Spinal cord (tissue), 10 donors: ENCODE data around the gene TEX19. TPM values are rescaled to one million over a fixed set of nuclear protein-coding genes. Genes with fewer than 3 reads are reported as not detected.

Experiments
- DNase-seq, 6 donors: peaks; one replicate each; pipeline versions ENCODE4 v3.0.0 to v3.0.0-alpha.2; 2013 to 2015; ENCODE audit warnings: low spot score in 6 of 6, low read depth in 4 of 6
- H3K27ac ChIP-seq: one replicate; pipeline ENCODE4 v1.5.1; 2013; ENCODE audit warnings: low read depth, low read length, control low read depth
- H3K27me3 ChIP-seq: one replicate; pipeline ENCODE4 v1.6.1; 2013; ENCODE audit warnings: low read length; ENCODE audit not compliant: control insufficient read depth, insufficient read depth
- H3K36me3 ChIP-seq: one replicate; pipeline ENCODE4 v1.6.1; 2013; ENCODE audit warnings: low read length; ENCODE audit not compliant: control insufficient read depth, insufficient read depth
- H3K4me1 ChIP-seq: one replicate; pipeline ENCODE4 v1.6.1; 2013; ENCODE audit warnings: low read length; ENCODE audit not compliant: control insufficient read depth, insufficient read depth
- H3K4me3 ChIP-seq: one replicate; pipeline ENCODE4 v1.5.1; 2013; ENCODE audit warnings: low read depth, low read length, control low read depth
- H3K9me3 ChIP-seq: one replicate; pipeline ENCODE4 v1.6.1; 2013; ENCODE audit warnings: low read length; ENCODE audit not compliant: control insufficient read depth, insufficient read depth
- WGBS: methylation state at CpG from one replicate; pipeline ENCODE4 v1.1.5; 2013; ENCODE audit warnings: missing lambda C conversion rate; ENCODE audit not compliant: insufficient coverage; 5-methylcytosine and 5-hydroxymethylcytosine counted together
- long read RNA-seq, 4 donors: transcript quantifications; one replicate each; lab custom pipeline, GENCODE V29; 2026
- polyA plus RNA-seq, 2 donors: library from polyadenylated mRNA; unstranded; fragments of 120-200 nt; gene quantifications; one replicate each; pipeline ENCODE4 v1.2.1, GENCODE V29; 2013; ENCODE audit not compliant: insufficient read length in 2 of 2
- total RNA-seq, 2 donors: library from RNA; depleted of rRNA in 1 of 2; stranded (reverse); fragments of 120-200 nt in 1 of 2; fragments of >200 nt in 1 of 2; gene quantifications; one replicate each; pipeline versions ENCODE4 v1.2.3 to v1.2.4, GENCODE V29; 2013 to 2014
- donor health status: healthy.

Gene TEX19
- not detected for total RNA-seq
- not detected for polyA plus RNA-seq
- long read RNA-seq, donor 1, result 0 reads
- long read RNA-seq, donor 2, result 0 reads
- long read RNA-seq, donor 3, result 0 reads
- long read RNA-seq, donor 4, result 0 reads

DNA sequence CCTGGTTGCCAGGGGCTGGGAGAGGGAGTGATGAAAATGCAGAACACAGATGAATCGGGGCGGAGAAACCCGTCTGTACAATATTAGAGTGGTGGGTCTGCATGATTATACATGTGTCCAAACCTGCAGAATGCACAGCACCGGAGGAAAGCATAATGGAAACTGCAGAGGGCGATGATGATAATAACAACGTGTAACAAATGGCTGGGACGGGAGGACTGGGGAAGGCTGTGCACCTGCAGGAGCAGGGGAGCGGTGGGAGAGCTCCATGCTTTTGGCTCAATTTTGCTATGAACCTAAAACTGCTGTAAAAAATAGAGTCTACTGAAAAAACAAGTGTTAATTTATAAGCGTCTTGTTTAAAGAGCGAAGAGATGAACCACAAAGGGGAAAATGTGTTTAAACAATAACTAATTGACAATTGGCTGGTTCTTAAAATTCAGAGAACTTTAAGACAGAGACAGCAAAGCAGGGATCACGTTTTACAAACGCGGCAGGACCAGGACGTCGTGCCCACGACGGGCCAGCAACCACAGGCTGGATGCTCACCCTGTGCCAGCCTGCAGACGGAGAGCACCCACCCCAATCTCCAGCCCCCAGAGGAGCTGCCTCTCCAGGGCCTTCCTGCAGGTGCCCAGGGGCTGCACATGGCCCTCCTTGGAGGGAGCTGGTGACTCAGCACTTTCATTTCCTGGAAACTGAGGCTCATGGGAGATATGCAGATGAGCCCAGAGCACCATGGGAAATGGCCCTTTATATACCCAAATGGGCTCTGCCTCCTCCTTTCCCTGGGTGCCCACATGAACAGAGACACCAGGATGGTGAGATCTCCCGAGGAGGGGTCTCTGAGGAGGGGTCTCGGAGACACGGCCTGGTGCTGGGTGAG is at the start of gene TEX19:
Gene TEX19 (plus strand): TSS at position 783 of the 886 bp plus-strand sequence. CDS start 2,904 bp downstream, outside the sequence.
- Histone ChIP-seq H3K27me3 (peaks cover 6% of the 10 kb centered on the region), H3K36me3 (no peaks in the 10 kb centered on the region), H3K27ac (no peak within 1 kb of the TSS), H3K4me3 (no peak within 1 kb of the TSS), H3K4me1 (peaks cover 17% of the 10 kb centered on the region), H3K9me3 (no peaks in the 10 kb centered on the region)
- 53% methylated on average over 18 of the region's 21 CpGs for WGBS
- peak in 1 of 6 donors; percentile 70 for DNase-seq

- peaks cover 7% of the 10 kb centered on the region for H3K4me1 ChIP-seq
- no peak overlapping the region for H3K4me3 ChIP-seq
- 82% methylated on average over 24 of the region's 27 CpGs for WGBS
- no peak overlapping the region for H3K27ac ChIP-seq
- DNase-seq, result no peak
- H3K27me3 ChIP-seq, result no peaks in the 10 kb centered on the region
- no peaks in the 10 kb centered on the region for H3K9me3 ChIP-seq
- no peaks in the 10 kb centered on the region for H3K36me3 ChIP-seq
These were observed 49.1 kb upstream of the TEX19 start for GRCh38 chr17:82309656-82310570.

- H3K4me3 ChIP-seq, result no peak overlapping the region
- H3K27ac ChIP-seq, result no peak overlapping the region
- no peaks in the 10 kb centered on the region for H3K9me3 ChIP-seq
- WGBS, result 81% methylated on average over 21 of the region's 21 CpGs
- no peak for DNase-seq
- peaks cover 3% of the 10 kb centered on the region for H3K27me3 ChIP-seq
- H3K4me1 ChIP-seq, result peaks cover 7% of the 10 kb centered on the region
- H3K36me3 ChIP-seq, result no peaks in the 10 kb centered on the region
These were observed 48.2 kb upstream of the TEX19 start for GRCh38 chr17:82310877-82311276.

- H3K9me3 ChIP-seq, result no peaks in the 10 kb centered on the region
- peaks cover 6% of the 10 kb centered on the region for H3K27me3 ChIP-seq
- H3K4me1 ChIP-seq, result peaks cover 12% of the 10 kb centered on the region
- no peak for DNase-seq
- no peak overlapping the region for H3K4me3 ChIP-seq
- no peak overlapping the region for H3K27ac ChIP-seq
- no peaks in the 10 kb centered on the region for H3K36me3 ChIP-seq
- 94% methylated on average over 4 of the region's 13 CpGs for WGBS
These were observed 47.1 kb upstream of the TEX19 start for GRCh38 chr17:82311971-82312370.

GRCh38 chr17:82313195-82314011 is 45.6 kb upstream of the TEX19 start:
- H3K27me3 ChIP-seq, result peaks cover 6% of the 10 kb centered on the region
- 60% methylated on average over 16 of the region's 28 CpGs for WGBS
- no peaks in the 10 kb centered on the region for H3K9me3 ChIP-seq
- H3K4me3 ChIP-seq, result no peak overlapping the region
- H3K27ac ChIP-seq, result no peak overlapping the region
- H3K36me3 ChIP-seq, result no peaks in the 10 kb centered on the region
- peaks cover 12% of the 10 kb centered on the region for H3K4me1 ChIP-seq
- no peak for DNase-seq

DNA sequence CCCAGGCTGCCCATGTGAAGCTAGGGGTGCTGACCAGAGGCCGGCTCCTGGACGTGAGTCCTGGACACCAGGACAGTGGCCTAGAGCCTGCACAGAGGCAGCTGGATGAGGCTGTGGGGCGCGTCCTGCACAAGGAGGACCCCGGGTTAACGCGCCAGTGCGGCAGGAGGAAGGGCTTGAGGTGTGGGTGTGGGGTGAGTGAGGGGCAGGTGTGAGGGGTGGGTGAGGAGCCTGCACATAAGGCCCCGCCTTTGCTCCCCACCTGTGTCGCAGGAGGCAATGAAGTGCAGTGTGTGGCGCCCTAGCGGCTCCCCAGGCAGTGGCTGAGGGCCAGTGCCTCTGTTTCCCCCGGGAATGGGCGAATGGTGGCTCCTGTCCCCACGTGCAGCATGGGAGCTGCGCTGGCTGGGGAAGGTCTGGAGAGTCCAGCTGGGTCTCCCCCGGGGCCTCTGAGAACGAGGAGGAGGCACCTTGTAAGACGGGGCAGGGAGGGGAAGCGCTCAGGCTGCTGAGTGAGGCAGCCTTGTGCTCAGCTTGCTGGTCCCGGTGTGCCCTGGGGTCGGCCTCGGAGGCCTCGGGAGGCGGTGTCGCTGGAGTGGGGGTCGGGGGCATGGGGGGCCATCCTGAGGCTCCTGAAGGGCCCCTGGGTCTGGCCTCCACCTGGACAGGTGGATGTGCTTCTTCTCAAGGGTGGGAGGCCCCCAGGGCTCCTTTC is 44.9 kb upstream of the TEX19 start:
- DNase-seq, result no peak
- peaks cover 6% of the 10 kb centered on the region for H3K27me3 ChIP-seq
- H3K36me3 ChIP-seq, result no peaks in the 10 kb centered on the region
- H3K27ac ChIP-seq, result no peak overlapping the region
- H3K4me3 ChIP-seq, result no peak overlapping the region
- WGBS, result 83% methylated on average over 25 of the region's 27 CpGs
- H3K4me1 ChIP-seq, result peaks cover 12% of the 10 kb centered on the region
- H3K9me3 ChIP-seq, result no peaks in the 10 kb centered on the region

DNA sequence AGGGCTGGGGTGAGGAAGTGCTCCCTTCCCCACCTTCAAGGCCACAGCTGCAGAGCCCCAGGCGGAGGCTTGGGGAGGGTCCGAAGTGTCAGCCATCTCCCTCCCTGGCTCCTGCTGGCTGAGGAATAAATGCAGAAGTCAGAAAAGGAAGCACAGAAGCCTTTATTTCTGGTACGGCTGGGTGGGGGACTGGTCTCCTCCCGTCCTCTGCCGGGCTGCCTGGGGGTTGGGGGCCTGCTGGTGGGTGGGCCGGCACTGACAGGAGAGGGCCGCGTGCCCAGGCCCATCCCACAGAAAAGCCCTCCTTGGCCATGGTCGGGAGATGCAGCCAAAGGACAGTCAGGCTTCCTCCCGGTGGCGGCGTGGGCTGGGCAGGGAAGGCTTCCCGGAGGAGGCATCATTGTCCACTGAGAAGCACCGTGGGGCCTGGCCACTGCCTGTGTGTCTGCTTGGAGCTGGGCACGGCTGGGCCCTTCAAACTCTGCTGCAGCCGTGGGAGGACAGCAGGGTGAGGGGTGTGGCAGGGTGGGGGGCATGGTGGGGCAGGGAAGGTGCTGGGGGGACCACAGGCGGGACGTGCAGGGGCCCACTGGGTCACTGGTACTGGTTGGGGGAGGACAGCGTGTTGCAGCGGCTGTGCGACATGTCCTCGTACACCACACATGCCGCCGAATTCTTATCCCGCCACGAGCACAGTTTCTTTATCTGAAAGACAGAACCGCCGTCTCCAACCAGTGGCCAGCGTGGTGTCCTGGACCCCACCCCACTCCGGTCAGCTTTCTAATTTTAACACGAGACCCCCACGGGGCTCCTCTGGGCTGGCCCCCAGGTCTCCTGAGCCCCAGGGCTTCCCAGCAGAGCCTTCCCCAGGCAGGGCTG is 44.1 kb upstream of the TEX19 start:
- peaks cover 6% of the 10 kb centered on the region for H3K27me3 ChIP-seq
- 61% methylated on average over 30 of the region's 32 CpGs for WGBS
- H3K27ac ChIP-seq, result no peak overlapping the region
- peaks cover 12% of the 10 kb centered on the region for H3K4me1 ChIP-seq
- no peaks in the 10 kb centered on the region for H3K9me3 ChIP-seq
- DNase-seq, result no peak
- H3K4me3 ChIP-seq, result no peak overlapping the region
- H3K36me3 ChIP-seq, result no peaks in the 10 kb centered on the region

DNA sequence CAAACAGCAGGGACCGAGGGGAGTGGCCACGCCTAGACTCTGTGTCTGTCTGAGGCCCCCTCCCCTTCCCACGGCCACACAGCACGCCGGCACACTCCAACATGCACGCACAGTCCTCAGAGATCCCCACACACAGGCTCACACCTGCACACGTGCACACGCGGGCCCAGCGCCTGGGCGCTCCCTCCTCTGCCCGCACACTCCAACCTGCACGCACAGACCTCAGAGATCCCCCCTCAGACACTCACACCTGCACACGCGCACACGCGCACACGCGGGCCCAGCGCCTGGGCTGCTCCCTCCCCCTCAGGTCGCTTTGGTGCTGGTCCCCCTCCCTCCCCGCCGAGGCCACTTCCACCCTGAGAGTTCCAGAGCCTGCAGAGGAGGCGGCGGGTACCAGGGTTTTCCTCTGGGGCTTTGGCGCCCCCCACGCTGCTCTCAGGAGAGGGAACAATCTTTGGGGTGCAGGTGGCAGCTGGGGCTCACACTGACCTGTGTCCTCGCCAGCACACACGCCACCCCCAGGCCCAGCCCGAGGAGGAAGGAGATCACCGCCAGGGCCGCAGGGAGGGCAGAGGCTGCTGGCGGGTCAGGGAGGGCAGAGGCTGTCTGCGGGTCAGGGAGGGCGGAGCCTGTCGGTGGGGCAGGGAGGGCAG is 43.2 kb upstream of the TEX19 start:
- Histone ChIP-seq H3K27ac (no peak overlapping the region), H3K4me3 (no peak overlapping the region), H3K27me3 (peaks cover 6% of the 10 kb centered on the region), H3K4me1 (peaks cover 12% of the 10 kb centered on the region), H3K9me3 (no peaks in the 10 kb centered on the region), H3K36me3 (no peaks in the 10 kb centered on the region)
- WGBS, result 23% methylated on average over 35 of the region's 36 CpGs
- peak in 1 of 6 donors; percentile 53 for DNase-seq
